DND-41 (cell line): ENCODE data around the gene EYA2.

Experiments used
- CTCF ChIP-seq: IDR thresholded peaks from 2 replicates; pipeline ENCODE4 v1.5.1; 2012; ENCODE audit warnings: borderline replicate concordance, low read length, moderate library complexity, mild to moderate bottlenecking; ENCODE audit not compliant: poor library complexity, severe bottlenecking; ENCODE audit errors: extremely low read depth
- EZH2 ChIP-seq: IDR thresholded peaks from 3 replicates; pipeline ENCODE4 v1.6.1; 2012; ENCODE audit warnings: borderline replicate concordance, low read depth, mild to moderate bottlenecking, moderate library complexity, low read length, inconsistent platforms; ENCODE audit not compliant: severe bottlenecking

GRCh38 chr20:47137231-47137870 is 242.7 kb downstream of the EYA2 start:
- no peak for TF ChIP-seq EZH2
- no peak for TF ChIP-seq CTCF
